GM12801 (cell line): ENCODE results near the gene PARD3.

ENCODE experiments used
- TF ChIP-seq, protein P1 (sequence below): IDR thresholded peaks from one replicate; pipeline ENCODE4 v1.5.1; 2011; ENCODE audit warnings: control low read depth; ENCODE audit not compliant: insufficient read length; ENCODE audit errors: extremely low read depth

The PARD3 gene

DNA sequence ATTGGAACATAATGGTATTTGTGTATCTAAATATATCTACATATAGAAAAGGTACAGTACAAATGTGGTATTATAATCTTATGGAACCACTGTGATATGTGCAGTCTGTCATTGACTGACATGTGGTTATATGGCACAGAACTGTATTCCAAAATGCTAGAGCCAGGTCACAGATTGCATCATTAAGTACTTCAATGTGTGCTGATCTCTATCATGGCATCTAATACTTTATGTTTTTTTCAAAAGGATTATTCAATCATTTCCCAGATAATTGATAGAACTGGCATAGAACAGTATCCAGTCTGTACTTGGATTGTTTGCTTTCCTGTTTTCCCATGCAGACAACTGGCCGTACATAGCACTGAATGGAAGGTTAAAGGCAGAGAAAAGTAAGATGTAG, 662.7 kb downstream of the PARD3 start:
- TF ChIP-seq, protein P1, sequence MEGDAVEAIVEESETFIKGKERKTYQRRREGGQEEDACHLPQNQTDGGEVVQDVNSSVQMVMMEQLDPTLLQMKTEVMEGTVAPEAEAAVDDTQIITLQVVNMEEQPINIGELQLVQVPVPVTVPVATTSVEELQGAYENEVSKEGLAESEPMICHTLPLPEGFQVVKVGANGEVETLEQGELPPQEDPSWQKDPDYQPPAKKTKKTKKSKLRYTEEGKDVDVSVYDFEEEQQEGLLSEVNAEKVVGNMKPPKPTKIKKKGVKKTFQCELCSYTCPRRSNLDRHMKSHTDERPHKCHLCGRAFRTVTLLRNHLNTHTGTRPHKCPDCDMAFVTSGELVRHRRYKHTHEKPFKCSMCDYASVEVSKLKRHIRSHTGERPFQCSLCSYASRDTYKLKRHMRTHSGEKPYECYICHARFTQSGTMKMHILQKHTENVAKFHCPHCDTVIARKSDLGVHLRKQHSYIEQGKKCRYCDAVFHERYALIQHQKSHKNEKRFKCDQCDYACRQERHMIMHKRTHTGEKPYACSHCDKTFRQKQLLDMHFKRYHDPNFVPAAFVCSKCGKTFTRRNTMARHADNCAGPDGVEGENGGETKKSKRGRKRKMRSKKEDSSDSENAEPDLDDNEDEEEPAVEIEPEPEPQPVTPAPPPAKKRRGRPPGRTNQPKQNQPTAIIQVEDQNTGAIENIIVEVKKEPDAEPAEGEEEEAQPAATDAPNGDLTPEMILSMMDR: no peak

DNA sequence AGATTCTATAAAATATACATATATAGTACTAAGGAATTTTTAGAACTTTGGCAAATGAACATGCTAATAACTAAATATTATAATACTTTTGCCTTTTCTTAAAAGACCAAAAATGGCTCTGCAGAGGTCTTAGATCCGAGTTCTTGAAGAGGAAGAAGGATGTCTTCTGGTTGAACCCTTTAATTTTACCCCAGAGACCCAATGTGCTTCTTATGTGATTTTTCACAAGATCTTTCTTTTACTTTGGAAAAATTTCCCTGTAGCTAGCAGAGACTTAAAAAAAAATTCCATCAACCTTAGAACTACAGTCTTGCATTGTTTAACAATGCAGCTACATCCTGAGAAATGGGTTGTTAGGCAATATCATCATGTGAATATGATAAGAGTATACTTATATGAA, 663.2 kb downstream of the PARD3 start:
- TF ChIP-seq, protein P1: no peak

DNA sequence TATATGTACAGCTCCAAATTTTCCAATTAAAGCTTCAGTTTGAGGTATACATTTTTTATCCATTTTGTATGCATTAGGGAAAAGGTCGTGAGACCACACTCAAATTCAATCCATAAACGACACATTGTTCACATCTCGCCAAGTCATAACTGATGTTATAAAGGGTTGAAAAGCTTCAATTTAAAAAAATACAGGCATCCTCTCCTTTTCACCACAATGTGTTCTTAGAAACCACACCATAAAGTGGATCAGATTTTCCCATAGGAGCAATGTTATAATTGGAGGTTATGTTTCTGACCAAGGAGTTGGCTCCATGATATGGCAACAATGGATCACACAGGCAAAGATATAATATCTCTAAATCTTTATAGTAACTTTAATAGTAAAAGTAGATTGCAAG, 663.6 kb downstream of the PARD3 start:
- TF ChIP-seq, protein P1: no peak

DNA sequence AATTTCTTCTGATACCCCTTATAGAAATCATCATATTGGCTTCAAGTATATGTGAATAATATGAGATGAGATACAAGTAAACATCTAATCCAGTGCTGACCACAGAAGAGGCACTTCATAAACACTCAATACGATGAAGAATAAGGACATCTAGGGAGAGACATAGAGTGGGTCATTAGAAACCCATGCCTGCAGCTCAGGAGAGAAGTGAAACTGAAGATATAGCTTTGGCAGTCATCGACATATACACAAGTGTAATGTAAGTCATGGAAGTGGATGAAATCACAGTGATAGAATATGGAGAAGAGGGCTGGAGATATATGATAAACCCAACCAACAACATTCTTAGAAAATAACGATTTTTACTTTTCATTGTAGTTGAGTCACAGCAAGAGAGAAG, 665.0 kb downstream of the PARD3 start:
- TF ChIP-seq, protein P1: no peak

DNA sequence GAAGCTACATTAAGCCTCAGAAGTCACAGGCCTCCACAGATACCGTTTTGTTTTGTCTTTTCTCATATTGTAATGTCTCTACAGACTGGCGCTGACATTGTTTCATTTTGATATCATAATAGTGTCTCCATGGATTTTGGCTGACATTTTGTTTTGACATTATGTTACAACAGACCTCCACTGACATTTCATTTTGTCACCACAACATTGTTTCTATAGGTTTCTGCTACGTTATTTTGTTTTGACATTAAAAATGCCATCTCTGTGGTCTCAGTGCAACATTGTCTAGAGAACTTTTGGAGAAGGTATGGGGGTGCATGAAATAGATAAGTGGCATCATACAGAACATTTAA, 666.8 kb downstream of the PARD3 start:
- TF ChIP-seq, protein P1: no peak

DNA sequence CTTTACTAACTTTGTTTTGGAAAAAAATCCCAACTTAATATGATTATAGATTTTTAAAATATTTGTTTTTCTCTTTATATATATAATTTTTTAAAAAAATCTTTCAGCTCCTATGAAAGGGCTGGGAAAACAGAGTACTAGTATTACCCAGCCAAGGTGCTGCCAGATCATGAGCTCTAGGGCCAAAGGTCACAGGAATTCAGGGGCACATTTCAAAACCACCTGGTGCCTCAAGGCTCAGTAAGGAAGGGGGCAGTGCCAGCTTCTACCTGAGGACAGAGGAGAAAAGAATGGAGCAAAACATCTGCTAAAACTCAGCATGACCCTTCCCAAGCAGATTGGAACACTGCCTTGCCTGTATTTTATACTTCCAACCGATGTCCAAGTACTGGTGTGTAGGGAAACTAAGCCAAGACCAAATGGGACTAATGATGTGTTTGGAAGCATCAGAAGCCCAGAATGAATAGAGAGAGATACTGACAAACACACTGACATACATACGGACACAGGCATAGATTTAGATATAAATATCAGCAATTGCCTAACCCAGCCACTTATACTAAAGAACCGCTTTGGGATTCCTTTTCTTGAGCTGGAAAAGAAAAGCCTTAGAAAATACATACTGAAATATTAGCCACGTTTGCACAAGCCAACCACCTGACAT, 667.3 kb downstream of the PARD3 start:
- TF ChIP-seq, protein P1: no peak

DNA sequence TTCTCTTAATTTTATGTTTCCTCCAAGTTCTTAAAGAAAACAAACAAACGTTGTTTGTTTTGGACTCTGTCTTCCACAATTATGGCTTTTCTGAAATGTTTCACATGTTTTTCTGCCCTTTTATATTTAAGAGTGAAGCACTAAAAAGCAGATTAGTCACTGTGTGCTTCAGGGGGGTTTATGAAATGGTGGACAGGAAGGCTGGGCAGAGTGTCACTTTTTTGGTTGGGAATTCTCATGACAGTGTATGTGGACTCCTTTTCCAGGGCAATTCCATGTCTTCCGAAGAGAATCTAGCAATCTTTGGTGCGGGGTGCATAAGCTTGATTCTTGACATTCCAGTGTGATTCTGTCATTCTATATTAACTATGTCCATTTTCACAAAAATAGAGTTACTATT, 669.4 kb downstream of the PARD3 start:
- TF ChIP-seq, protein P1: no peak
